SK-N-SH treated with all-trans-retinoic acid at 6 μM for 48 hours (cell line): ENCODE measurements around the gene SLC22A3.
"Not testable (repeated sequence)": the region's sequence is repeated elsewhere in the genome, so short reads cannot be mapped to it uniquely, and the experiment has no call there.

Source experiments
- ATAC-seq: fragments of 200-7000 bp; cut with Tn5 transposase; 3 replicates; pipeline ENCODE4 v1.9.1; 2020; ENCODE audit warnings: mild to moderate bottlenecking, moderate library complexity
- ARNTL ChIP-seq: fragments of 450-650 bp; formaldehyde crosslinking; IDR thresholded peaks from 2 replicates; pipeline ENCODE4 v1.5.0; 2020; ENCODE audit warnings: low read depth, mild to moderate bottlenecking, moderate library complexity, borderline replicate concordance
- BACH2 ChIP-seq: fragments of 250-450 bp; sonication (Bioruptor Pico); IDR thresholded peaks from 2 replicates; pipeline ENCODE4 v1.9.0; 2021; ENCODE audit warnings: mild to moderate bottlenecking, borderline replicate concordance
- CREB5 ChIP-seq: fragments of 250-450 bp; sonication (Bioruptor Pico); IDR thresholded peaks from 2 replicates; pipeline ENCODE4 v1.5.1; 2020; ENCODE audit warnings: low read depth, mild to moderate bottlenecking, moderate library complexity
- CSDC2 ChIP-seq: fragments of 250-450 bp; sonication (Bioruptor Pico); IDR thresholded peaks from 2 replicates; pipeline ENCODE4 v1.5.0; 2020; ENCODE audit warnings: mild to moderate bottlenecking, moderate library complexity
- CSRNP3 ChIP-seq: fragments of 250-450 bp; sonication (Bioruptor Pico); IDR thresholded peaks from 2 replicates; pipeline ENCODE4 v1.5.1; 2021; ENCODE audit warnings: mild to moderate bottlenecking, moderate library complexity
- ESRRG ChIP-seq: fragments of 250-450 bp; sonication (Bioruptor Pico); IDR thresholded peaks from 2 replicates; pipeline ENCODE4 v1.6.1; 2021; ENCODE audit warnings: mild to moderate bottlenecking
- ISL1 ChIP-seq: fragments of 250-450 bp; sonication (Bioruptor Pico); IDR thresholded peaks from 2 replicates; pipeline ENCODE4 v2.1.2; 2022; ENCODE audit warnings: mild to moderate bottlenecking, moderate library complexity
- OSR1 ChIP-seq: fragments of 250-450 bp; sonication (Bioruptor Pico); IDR thresholded peaks from 2 replicates; pipeline ENCODE4 v1.8.0; 2022; ENCODE audit warnings: moderate library complexity, mild to moderate bottlenecking, inconsistent platforms
- PATZ1 ChIP-seq: fragments of 250-450 bp; sonication (Bioruptor Pico); IDR thresholded peaks from 2 replicates; pipeline ENCODE4 v1.8.0; 2020; ENCODE audit warnings: mild to moderate bottlenecking, moderate library complexity, borderline replicate concordance
- POU6F1 ChIP-seq: fragments of 250-450 bp; sonication (Bioruptor Pico); IDR thresholded peaks from 2 replicates; pipeline ENCODE4 v1.8.0; 2021; ENCODE audit warnings: low read depth, mild to moderate bottlenecking, moderate library complexity, borderline replicate concordance
- RARB ChIP-seq: fragments of 250-450 bp; sonication (Bioruptor Pico); IDR thresholded peaks from 2 replicates; pipeline ENCODE4 v1.8.0; 2021; ENCODE audit warnings: mild to moderate bottlenecking, moderate library complexity
- SNAI2 ChIP-seq: fragments of 250-450 bp; sonication (Bioruptor Pico); IDR thresholded peaks from 2 replicates; pipeline ENCODE4 v1.5.0; 2020; ENCODE audit warnings: mild to moderate bottlenecking, moderate library complexity
- TCF4 ChIP-seq: fragments of 250-450 bp; sonication (Bioruptor Pico); IDR thresholded peaks from 2 replicates; pipeline ENCODE4 v1.8.0; 2021; ENCODE audit warnings: mild to moderate bottlenecking, moderate library complexity, borderline replicate concordance
- TSHZ2 ChIP-seq: fragments of 250-450 bp; sonication (Bioruptor Pico); IDR thresholded peaks from 2 replicates; pipeline ENCODE4 v1.5.0; 2020; ENCODE audit warnings: mild to moderate bottlenecking, moderate library complexity
- ZFP30 ChIP-seq: fragments of 450-650 bp; formaldehyde crosslinking; IDR thresholded peaks from 2 replicates; pipeline ENCODE4 v1.5.0; 2022; ENCODE audit warnings: mild to moderate bottlenecking, moderate library complexity
- ZNF70 ChIP-seq: fragments of 450-650 bp; formaldehyde crosslinking; IDR thresholded peaks from 2 replicates; pipeline ENCODE4 v1.5.0; 2020; ENCODE audit warnings: mild to moderate bottlenecking, moderate library complexity
- ZNF8 ChIP-seq: fragments of 450-650 bp; formaldehyde crosslinking; IDR thresholded peaks from 2 replicates; pipeline ENCODE4 v1.5.0; 2020; ENCODE audit warnings: mild to moderate bottlenecking, moderate library complexity

SLC22A3 gene

GRCh38 chr6:160367798-160368547, 19.8 kb downstream of the SLC22A3 start:
- no peak for TF ChIP-seq ESRRG
- TF ChIP-seq POU6F1: no peak
- TF ChIP-seq ARNTL: no peak
- no peak for ATAC-seq

GRCh38 chr6:160368670-160369069, 20.5 kb downstream of the SLC22A3 start:
- TF ChIP-seq TCF4 (CRISPR knock-in tag) (no peak), TSHZ2 (CRISPR knock-in tag) (no peak), CSRNP3 (CRISPR knock-in tag) (no peak), CSDC2 (CRISPR knock-in tag) (no peak), ISL1 (CRISPR knock-in tag) (no peak), ESRRG (no peak), ZNF8 (CRISPR knock-in tag) (no peak), ZFP30 (CRISPR knock-in tag) (no peak), SNAI2 (CRISPR knock-in tag) (no peak)
- no peak for ATAC-seq

GRCh38 chr6:160373601-160374000, 25.4 kb downstream of the SLC22A3 start:
- ATAC-seq: not testable (repeated sequence)

GRCh38 chr6:160374836-160375560, 26.8 kb downstream of the SLC22A3 start:
- no peak for TF ChIP-seq CSDC2 (CRISPR knock-in tag)
- TF ChIP-seq CSRNP3 (CRISPR knock-in tag): no peak
- TF ChIP-seq RARB (CRISPR knock-in tag): no peak
- TF ChIP-seq ISL1 (CRISPR knock-in tag): no peak
- no peak for TF ChIP-seq CREB5 (CRISPR knock-in tag)
- TF ChIP-seq ZNF70 (CRISPR knock-in tag): no peak
- no peak for TF ChIP-seq ESRRG
- no peak for TF ChIP-seq POU6F1
- no peak for TF ChIP-seq TCF4 (CRISPR knock-in tag)
- TF ChIP-seq ZNF8 (CRISPR knock-in tag): no peak
- no peak for TF ChIP-seq OSR1 (CRISPR knock-in tag)
- TF ChIP-seq ARNTL: no peak
- no peak for TF ChIP-seq BACH2 (CRISPR knock-in tag)
- TF ChIP-seq PATZ1: no peak
- no peak for ATAC-seq
